Activated CD4-positive, alpha-beta T cell treated with anti-CD3 and anti-CD28 coated beads, Interleukin-2, amount 10 ng/mL, durations not matched to agents 24 days and 14 days (primary cell): ENCODE data around the gene TM9SF4. TPM values are rescaled to one million over a fixed set of nuclear protein-coding genes. Genes with fewer than 3 reads are reported as not detected.
A peak's percentile ranks its signal among the peaks of the same experiment; 100 is the strongest.

ENCODE experiments used
- DNase-seq: peaks from one replicate; pipeline ENCODE4 v3.0.0; 2022
- H3K27ac Mint-ChIP-seq: one replicate; pipeline ENCODE4 v1.8.0; 2022; ENCODE audit warnings: mild to moderate bottlenecking, mixed read lengths
- H3K27me3 Mint-ChIP-seq: one replicate; pipeline ENCODE4 v1.8.0; 2022; ENCODE audit warnings: mixed read lengths
- H3K36me3 Mint-ChIP-seq: one replicate; pipeline ENCODE4 v1.8.0; 2022; ENCODE audit warnings: low read depth, mild to moderate bottlenecking, mixed read lengths
- H3K4me1 Mint-ChIP-seq: one replicate; pipeline ENCODE4 v1.8.0; 2021; ENCODE audit warnings: mixed read lengths
- H3K4me3 Mint-ChIP-seq: one replicate; pipeline ENCODE4 v1.8.0; 2022; ENCODE audit warnings: mild to moderate bottlenecking, moderate library complexity, mixed read lengths
- H3K9me3 Mint-ChIP-seq: one replicate; pipeline ENCODE4 v1.8.0; 2021; ENCODE audit warnings: mixed read lengths
- intact Hi-C: fragments of 100-400 bp; cut with micrococcal nuclease; formaldehyde crosslinking; loops from one replicate; pipeline ENCODE4 v1.15.1; 2023
- total RNA-seq: library from RNA; stranded (reverse); gene quantifications from 2 replicates; pipeline ENCODE4 v1.2.3, GENCODE V29; 2022

Gene TM9SF4
- 48.9 and 49.8 TPM in 2 replicates for total RNA-seq

GRCh38 chr20:32109392-32110172 is at the start of gene TM9SF4:
TSS of gene TM9SF4 (plus strand) at chr20:32109714. CDS start at chr20:32109741, 27 bp downstream.
- Mint-ChIP-seq H3K27me3 (peaks cover 3% of the 10 kb centered on the region), H3K27ac (peak within 1 kb of the TSS; percentile 100), H3K4me3 (peak within 1 kb of the TSS; percentile 92), H3K4me1 (peaks cover 31% of the 10 kb centered on the region), H3K36me3 (peaks cover 16% of the 10 kb centered on the region), H3K9me3 (no peaks in the 10 kb centered on the region)
- peak; percentile 97 for DNase-seq
- intact Hi-C loops = loop anchor here (1.0 to 10.0 kb wide), 3 partner anchors 95 to 249 kb away; partner anchors contain the start of genes ASXL1 and PDRG1

GRCh38 chr20:32062776-32063170 is 46.7 kb upstream of the TM9SF4 start:
- Mint-ChIP-seq H3K27me3 (peaks cover 25% of the 10 kb centered on the region), H3K4me3 (no peak overlapping the region), H3K27ac (no peak overlapping the region), H3K4me1 (peaks cover 6% of the 10 kb centered on the region), H3K9me3 (no peaks in the 10 kb centered on the region), H3K36me3 (no peaks in the 10 kb centered on the region)
- DNase-seq = no peak
- intact Hi-C loops = no loop called here

GRCh38 chr20:32063695-32064094 is 45.8 kb upstream of the TM9SF4 start:
- DNase-seq = no peak
- H3K27me3 Mint-ChIP-seq = peaks cover 22% of the 10 kb centered on the region
- intact Hi-C loops = no loop called here
- H3K9me3 Mint-ChIP-seq = no peaks in the 10 kb centered on the region
- H3K27ac Mint-ChIP-seq = no peak overlapping the region
- peaks cover 6% of the 10 kb centered on the region for H3K4me1 Mint-ChIP-seq
- no peak overlapping the region for H3K4me3 Mint-ChIP-seq
- no peaks in the 10 kb centered on the region for H3K36me3 Mint-ChIP-seq

GRCh38 chr20:32064667-32065066 is 44.8 kb upstream of the TM9SF4 start:
- H3K4me3 Mint-ChIP-seq = no peak overlapping the region
- no peaks in the 10 kb centered on the region for H3K36me3 Mint-ChIP-seq
- no peaks in the 10 kb centered on the region for H3K9me3 Mint-ChIP-seq
- peaks cover 9% of the 10 kb centered on the region for H3K4me1 Mint-ChIP-seq
- intact Hi-C loops = no loop called here
- H3K27ac Mint-ChIP-seq = no peak overlapping the region
- H3K27me3 Mint-ChIP-seq = peaks cover 15% of the 10 kb centered on the region
- no peak for DNase-seq

GRCh38 chr20:32067234-32067821 is 42.2 kb upstream of the TM9SF4 start:
- no peaks in the 10 kb centered on the region for H3K9me3 Mint-ChIP-seq
- H3K4me1 Mint-ChIP-seq = peaks cover 8% of the 10 kb centered on the region
- H3K36me3 Mint-ChIP-seq = no peaks in the 10 kb centered on the region
- no peak overlapping the region for H3K27ac Mint-ChIP-seq
- peaks cover 5% of the 10 kb centered on the region for H3K27me3 Mint-ChIP-seq
- no peak overlapping the region for H3K4me3 Mint-ChIP-seq
- intact Hi-C loops = no loop called here
- DNase-seq = no peak

GRCh38 chr20:32068174-32068573 is 41.3 kb upstream of the TM9SF4 start:
- no peaks in the 10 kb centered on the region for H3K36me3 Mint-ChIP-seq
- intact Hi-C loops = no loop called here
- H3K9me3 Mint-ChIP-seq = no peaks in the 10 kb centered on the region
- H3K27ac Mint-ChIP-seq = no peak overlapping the region
- peaks cover 3% of the 10 kb centered on the region for H3K4me1 Mint-ChIP-seq
- peaks cover 5% of the 10 kb centered on the region for H3K27me3 Mint-ChIP-seq
- no peak overlapping the region for H3K4me3 Mint-ChIP-seq
- no peak for DNase-seq

- Mint-ChIP-seq H3K9me3 (no peaks in the 10 kb centered on the region), H3K27ac (no peak overlapping the region), H3K27me3 (peaks cover 5% of the 10 kb centered on the region), H3K4me1 (peaks cover 3% of the 10 kb centered on the region), H3K4me3 (no peak overlapping the region), H3K36me3 (no peaks in the 10 kb centered on the region)
- intact Hi-C loops = no loop called here
- no peak for DNase-seq
These were observed 39.8 kb upstream of the TM9SF4 start for GRCh38 chr20:32069711-32070110.

GRCh38 chr20:32070282-32070681 is 39.2 kb upstream of the TM9SF4 start:
- Mint-ChIP-seq H3K9me3 (no peaks in the 10 kb centered on the region), H3K4me3 (no peak overlapping the region), H3K4me1 (peaks cover 3% of the 10 kb centered on the region), H3K36me3 (no peaks in the 10 kb centered on the region), H3K27ac (no peak overlapping the region), H3K27me3 (peaks cover 5% of the 10 kb centered on the region)
- no peak for DNase-seq
- intact Hi-C loops = no loop called here

GRCh38 chr20:32070690-32071213 is 38.8 kb upstream of the TM9SF4 start:
- intact Hi-C loops = no loop called here
- peaks cover 5% of the 10 kb centered on the region for H3K27me3 Mint-ChIP-seq
- H3K9me3 Mint-ChIP-seq = no peaks in the 10 kb centered on the region
- peaks cover 3% of the 10 kb centered on the region for H3K4me1 Mint-ChIP-seq
- DNase-seq = no peak
- no peaks in the 10 kb centered on the region for H3K36me3 Mint-ChIP-seq
- no peak overlapping the region for H3K4me3 Mint-ChIP-seq
- H3K27ac Mint-ChIP-seq = no peak overlapping the region

GRCh38 chr20:32071395-32072167 is 37.9 kb upstream of the TM9SF4 start:
- H3K4me1 Mint-ChIP-seq = peaks cover 3% of the 10 kb centered on the region
- no peak for DNase-seq

GRCh38 chr20:32072168-32072750 is 37.3 kb upstream of the TM9SF4 start:
- Mint-ChIP-seq H3K36me3 (no peaks in the 10 kb centered on the region), H3K4me1 (peaks cover 3% of the 10 kb centered on the region), H3K27me3 (peaks cover 4% of the 10 kb centered on the region), H3K4me3 (no peak overlapping the region), H3K9me3 (no peaks in the 10 kb centered on the region), H3K27ac (no peak overlapping the region)
- intact Hi-C loops = no loop called here
- no peak for DNase-seq

More at GRCh38 chr20:32071395-32072167, 37.9 kb upstream of the TM9SF4 start:
- intact Hi-C loops = no loop called here
- H3K4me3 Mint-ChIP-seq = no peak overlapping the region
- H3K27ac Mint-ChIP-seq = no peak overlapping the region
- H3K9me3 Mint-ChIP-seq = no peaks in the 10 kb centered on the region
- H3K36me3 Mint-ChIP-seq = no peaks in the 10 kb centered on the region
- peaks cover 3% of the 10 kb centered on the region for H3K27me3 Mint-ChIP-seq

- Mint-ChIP-seq H3K36me3 (no peaks in the 10 kb centered on the region), H3K9me3 (no peaks in the 10 kb centered on the region)
- intact Hi-C loops = no loop called here
These were observed 34.0 kb upstream of the TM9SF4 start for GRCh38 chr20:32075534-32075933.

GRCh38 chr20:32077190-32077589 is 32.3 kb upstream of the TM9SF4 start:
- Mint-ChIP-seq H3K4me1 (no peaks in the 10 kb centered on the region), H3K27me3 (peaks cover 5% of the 10 kb centered on the region), H3K9me3 (no peaks in the 10 kb centered on the region), H3K4me3 (no peak overlapping the region), H3K27ac (no peak overlapping the region), H3K36me3 (no peaks in the 10 kb centered on the region)
- intact Hi-C loops = no loop called here
- no peak for DNase-seq

More at GRCh38 chr20:32075534-32075933, 34.0 kb upstream of the TM9SF4 start:
- no peak overlapping the region for H3K4me3 Mint-ChIP-seq
- H3K27ac Mint-ChIP-seq = no peak overlapping the region
- H3K4me1 Mint-ChIP-seq = no peaks in the 10 kb centered on the region
- peaks cover 4% of the 10 kb centered on the region for H3K27me3 Mint-ChIP-seq
- DNase-seq = no peak
